HEK293 (cell line): ENCODE results near the gene RSBN1L.
A peak's percentile ranks its signal among the peaks of the same experiment; 100 is the strongest.
"Not testable (repeated sequence)": the region's sequence is repeated elsewhere in the genome, so short reads cannot be mapped to it uniquely, and the experiment has no call there.

Experiments
- CTCF ChIA-PET: fragments of 350-600 bp; formaldehyde crosslinking; extraction: SDS; loops from one replicate; lab custom pipeline; 2021; ENCODE audit warnings: antibody characterized with exemption; lab: Yijun Ruan, JAX
- POLR2A ChIA-PET: fragments of 300-600 bp; formaldehyde crosslinking; extraction: SDS; loops from one replicate; lab custom pipeline; 2020; ENCODE audit warnings: antibody characterized with exemption, inconsistent platforms; lab: Yijun Ruan, JAX
- H3K27ac ChIP-seq: fragments of 200-500 bp; sonication (Bioruptor generic); 2 replicates; pipeline ENCODE4 v1.5.1; 2014; ENCODE audit warnings: low read depth, low read length, control low read depth, inconsistent platforms; ENCODE audit errors: extremely low read depth
- H3K36me3 ChIP-seq, 2 experiments: fragments of 200-500 bp in 1 of 2; sonication (Bioruptor generic) in 1 of 2; 1 replicate in 1 of 2; 2 replicates in 1 of 2; pipeline ENCODE4 v1.5.1; 2014 to 2017; ENCODE audit warnings: inconsistent platforms in 2 of 2, low read length in 2 of 2; ENCODE audit not compliant: control insufficient read depth in 2 of 2, insufficient read depth in 1 of 2
- H3K4me1 ChIP-seq: fragments of 200-500 bp; sonication (Bioruptor generic); 2 replicates; pipeline ENCODE4 v1.5.1; 2014; ENCODE audit warnings: mild to moderate bottlenecking, low read length, inconsistent platforms; ENCODE audit not compliant: control insufficient read depth, insufficient read depth
- H3K4me3 ChIP-seq: 2 replicates; pipeline ENCODE4 v1.5.1; 2011; ENCODE audit warnings: low read depth, mild to moderate bottlenecking, control low read depth, low read length, moderate library complexity
- H3K9me3 ChIP-seq: fragments of 200-500 bp; sonication (Bioruptor generic); 2 replicates; pipeline ENCODE4 v1.5.1; 2014; ENCODE audit warnings: low read depth, low read length, inconsistent platforms; ENCODE audit not compliant: control insufficient read depth, insufficient read depth
- BCL11B ChIP-seq: fragments of 450-650 bp; formaldehyde crosslinking; IDR thresholded peaks from 2 replicates; pipeline ENCODE4 v1.5.1; 2016; ENCODE audit warnings: low read depth, missing biosample characterization, missing genetic modification characterization
- GLIS1 ChIP-seq: fragments of 450-650 bp; formaldehyde crosslinking; IDR thresholded peaks from 2 replicates; pipeline ENCODE4 v1.5.1; 2016; ENCODE audit warnings: missing biosample characterization, missing genetic modification characterization
- GLIS2 ChIP-seq: fragments of 450-650 bp; formaldehyde crosslinking; IDR thresholded peaks from 2 replicates; pipeline ENCODE4 v1.5.1; 2016; ENCODE audit warnings: missing biosample characterization, missing genetic modification characterization
- KLF10 ChIP-seq: fragments of 450-650 bp; IDR thresholded peaks from 2 replicates; pipeline ENCODE4 v1.5.1; 2018; ENCODE audit warnings: missing biosample characterization, mild to moderate bottlenecking, missing genetic modification characterization
- PRDM1 ChIP-seq: fragments of 450-650 bp; formaldehyde crosslinking; IDR thresholded peaks from 2 replicates; pipeline ENCODE4; 2016; ENCODE audit warnings: missing biosample characterization, missing genetic modification characterization
- ZBTB17 ChIP-seq: fragments of 450-650 bp; formaldehyde crosslinking; IDR thresholded peaks from 2 replicates; pipeline ENCODE4 v1.5.1; 2016; ENCODE audit warnings: missing biosample characterization, missing genetic modification characterization
- ZBTB7A ChIP-seq: fragments of 450-650 bp; formaldehyde crosslinking; IDR thresholded peaks from 2 replicates; pipeline ENCODE4 v1.5.1; 2016; ENCODE audit warnings: low read depth, missing biosample characterization, missing genetic modification characterization
- ZNF248 ChIP-seq: fragments of 450-650 bp; formaldehyde crosslinking; IDR thresholded peaks from 2 replicates; pipeline ENCODE4 v1.5.1; 2017; ENCODE audit warnings: missing biosample characterization, missing genetic modification characterization
- ZNF366 ChIP-seq: fragments of 450-650 bp; formaldehyde crosslinking; conservative IDR thresholded peaks from 2 replicates; pipeline ENCODE4 v1.5.1; 2016; ENCODE audit warnings: missing biosample characterization, missing genetic modification characterization
- ZNF610 ChIP-seq: fragments of 450-650 bp; formaldehyde crosslinking; IDR thresholded peaks from 2 replicates; pipeline ENCODE4 v1.5.1; 2016; ENCODE audit warnings: missing biosample characterization, missing genetic modification characterization, borderline replicate concordance
- ZNF654 ChIP-seq: fragments of 450-650 bp; formaldehyde crosslinking; IDR thresholded peaks from 2 replicates; pipeline ENCODE4 v1.5.1; 2016; ENCODE audit warnings: low read depth, missing biosample characterization, missing genetic modification characterization
- ZNF660 ChIP-seq: fragments of 450-650 bp; IDR thresholded peaks from 2 replicates; pipeline ENCODE4 v1.5.1; 2018; ENCODE audit warnings: missing biosample characterization, mild to moderate bottlenecking, missing genetic modification characterization
- ZNF777 ChIP-seq: fragments of 450-650 bp; formaldehyde crosslinking; IDR thresholded peaks from 2 replicates; pipeline ENCODE4 v1.5.1; 2017; ENCODE audit warnings: missing biosample characterization, missing genetic modification characterization, borderline replicate concordance
- ZSCAN30 ChIP-seq: fragments of 450-650 bp; IDR thresholded peaks from 2 replicates; pipeline ENCODE4 v1.5.1; 2018; ENCODE audit warnings: missing biosample characterization, mild to moderate bottlenecking, missing genetic modification characterization, moderate library complexity
- TF ChIP-seq, protein P1 (sequence below): fragments of 450-650 bp; formaldehyde crosslinking; IDR thresholded peaks from 2 replicates; pipeline ENCODE4 v1.5.1; 2016; ENCODE audit warnings: missing biosample characterization, missing genetic modification characterization
- TF ChIP-seq, protein P2 (sequence below): fragments of 450-650 bp; formaldehyde crosslinking; IDR thresholded peaks from 2 replicates; pipeline ENCODE4 v1.5.1; 2016; ENCODE audit warnings: missing biosample characterization, missing genetic modification characterization

Gene RSBN1L

DNA sequence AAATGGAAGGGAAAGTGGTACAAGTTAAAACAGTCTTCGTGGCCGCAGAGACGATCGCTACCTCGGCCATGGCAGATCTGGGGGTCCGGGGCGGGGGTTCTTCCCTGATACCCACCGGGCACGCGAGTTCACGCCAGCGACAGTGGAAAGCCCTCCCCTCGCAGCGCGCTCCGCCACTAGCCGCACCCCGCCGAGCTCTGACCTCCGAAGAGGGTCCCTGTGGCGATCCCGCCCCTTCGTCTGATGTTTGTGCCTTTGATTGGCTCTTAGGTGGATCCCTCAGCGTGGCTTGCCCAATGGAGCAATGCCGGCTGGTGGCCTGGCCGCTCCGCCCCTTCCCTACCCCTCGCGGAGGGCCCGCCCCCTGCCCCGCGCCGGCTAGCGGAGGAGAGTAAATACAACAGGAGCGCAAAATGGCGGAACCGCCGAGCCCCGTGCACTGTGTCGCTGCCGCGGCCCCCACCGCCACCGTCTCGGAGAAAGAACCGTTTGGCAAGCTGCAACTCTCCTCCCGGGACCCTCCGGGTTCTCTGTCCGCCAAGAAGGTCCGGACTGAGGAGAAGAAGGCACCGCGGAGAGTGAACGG, at the start of gene RSBN1L (continued):
- peak; percentile 34 for TF ChIP-seq ZBTB17 (tag by site-specific recombination)
- TF ChIP-seq GLIS1 = peak; percentile 88
- TF ChIP-seq ZSCAN30 (tag by site-specific recombination) = 0 out of 2 replicates have a peak, but pooled peaks have one; percentile 6
- TF ChIP-seq KLF10 (tag by site-specific recombination) = peak; percentile 93
- TF ChIP-seq GLIS2 (tag by site-specific recombination) = peak; percentile 99
- TF ChIP-seq, protein P1, sequence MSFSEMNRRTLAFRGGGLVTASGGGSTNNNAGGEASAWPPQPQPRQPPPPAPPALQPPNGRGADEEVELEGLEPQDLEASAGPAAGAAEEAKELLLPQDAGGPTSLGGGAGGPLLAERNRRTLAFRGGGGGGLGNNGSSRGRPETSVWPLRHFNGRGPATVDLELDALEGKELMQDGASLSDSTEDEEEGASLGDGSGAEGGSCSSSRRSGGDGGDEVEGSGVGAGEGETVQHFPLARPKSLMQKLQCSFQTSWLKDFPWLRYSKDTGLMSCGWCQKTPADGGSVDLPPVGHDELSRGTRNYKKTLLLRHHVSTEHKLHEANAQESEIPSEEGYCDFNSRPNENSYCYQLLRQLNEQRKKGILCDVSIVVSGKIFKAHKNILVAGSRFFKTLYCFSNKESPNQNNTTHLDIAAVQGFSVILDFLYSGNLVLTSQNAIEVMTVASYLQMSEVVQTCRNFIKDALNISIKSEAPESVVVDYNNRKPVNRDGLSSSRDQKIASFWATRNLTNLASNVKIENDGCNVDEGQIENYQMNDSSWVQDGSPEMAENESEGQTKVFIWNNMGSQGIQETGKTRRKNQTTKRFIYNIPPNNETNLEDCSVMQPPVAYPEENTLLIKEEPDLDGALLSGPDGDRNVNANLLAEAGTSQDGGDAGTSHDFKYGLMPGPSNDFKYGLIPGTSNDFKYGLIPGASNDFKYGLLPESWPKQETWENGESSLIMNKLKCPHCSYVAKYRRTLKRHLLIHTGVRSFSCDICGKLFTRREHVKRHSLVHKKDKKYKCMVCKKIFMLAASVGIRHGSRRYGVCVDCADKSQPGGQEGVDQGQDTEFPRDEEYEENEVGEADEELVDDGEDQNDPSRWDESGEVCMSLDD (tag by site-specific recombination) = peak; percentile 82
- TF ChIP-seq ZBTB7A (tag by site-specific recombination) = peak; percentile 17; the same call in 1 of the 2 replicates

DNA sequence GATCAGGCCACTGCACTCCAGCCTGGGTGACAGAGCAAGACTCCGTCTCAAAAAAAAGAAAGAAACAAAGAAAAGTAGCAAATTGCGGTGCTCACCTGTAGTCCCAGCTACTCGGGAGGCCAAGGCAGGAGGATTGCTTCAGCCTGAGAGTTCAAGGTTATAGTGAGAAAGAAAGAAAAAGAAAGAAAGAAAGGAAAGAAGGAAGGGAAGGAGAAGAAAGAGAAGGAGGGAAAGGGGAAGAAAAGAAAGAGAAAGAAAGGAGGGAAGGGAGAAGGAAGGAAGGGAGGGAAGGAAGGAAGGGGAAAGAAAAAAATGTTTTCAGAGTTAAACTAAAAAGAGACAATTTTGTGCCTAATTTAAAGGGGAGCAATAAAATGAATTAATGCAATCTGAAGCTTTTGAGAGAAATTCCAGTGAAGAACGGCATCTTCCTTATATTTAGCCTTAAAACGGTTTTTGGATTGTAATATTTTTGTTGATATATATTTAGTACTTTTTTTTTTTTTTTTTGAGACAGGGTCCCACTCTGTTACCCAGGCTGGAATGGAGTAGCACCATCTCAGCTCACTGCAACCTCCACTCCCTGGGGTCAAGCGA, 47.4 kb upstream of the RSBN1L start:
- ChIA-PET CTCF (interaction anchor here (0.6 kb wide), 2 partner anchors 35 to 346 kb away, joined by 3 to 6 read pairs; no protein-coding TSS in a partner anchor), POLR2A (no interaction called here)
- H3K36me3 ChIP-seq = peaks cover 15% of the 10 kb centered on the region in 2 experiments; a peak in 2 of 3 replicates

DNA sequence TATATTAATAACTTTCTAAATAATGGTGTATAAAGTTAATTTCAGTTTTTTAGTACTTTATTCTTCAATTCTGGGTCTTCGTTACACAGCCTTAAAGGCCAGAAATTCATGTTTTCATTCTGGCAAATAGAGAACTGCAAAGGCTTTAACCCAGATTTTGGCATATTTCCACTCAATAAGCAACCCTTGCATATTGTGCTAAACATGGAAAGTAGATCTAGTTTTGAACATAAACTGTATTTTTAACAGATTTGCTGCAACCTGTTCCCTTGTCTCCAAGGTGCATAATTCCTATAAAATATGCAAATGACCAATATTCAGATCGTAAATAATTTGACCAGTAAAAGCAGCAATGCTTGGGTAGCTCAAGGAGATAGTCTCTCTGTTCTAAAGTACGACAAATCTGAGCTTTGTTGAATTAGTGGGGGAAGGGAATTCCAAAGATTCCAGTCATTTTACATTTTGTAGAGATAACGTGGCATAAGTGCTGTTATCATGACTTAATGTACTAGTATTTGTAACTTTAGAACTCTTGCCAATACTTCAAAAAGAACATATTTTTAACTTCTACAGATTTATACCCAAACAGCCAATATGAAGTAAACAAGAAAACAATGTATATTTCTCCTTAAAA, 46.4 kb upstream of the RSBN1L start:
- ChIA-PET POLR2A (interaction anchor here (0.6 to 1.1 kb wide), 2 partner anchors 46 to 305 kb away, joined by 3 read pairs; partner anchors contain the start of gene RSBN1L), CTCF (interaction anchor here (0.6 to 1.5 kb wide), 4 partner anchors 18 to 286 kb away, joined by 3 to 6 read pairs (median 4); no protein-coding TSS in a partner anchor)
- Histone ChIP-seq H3K27ac (no peak overlapping the region), H3K9me3 (no peaks in the 10 kb centered on the region), H3K36me3 (peaks cover 10 to 13% of the 10 kb centered on the region in 2 experiments; a peak in 2 of 3 replicates), H3K4me1 (no peaks in the 10 kb centered on the region), H3K4me3 (no peak overlapping the region)
- TF ChIP-seq ZNF777 (tag by site-specific recombination) = no peak
- TF ChIP-seq ZNF248 = no peak

More for the DNA sequence above, 47.4 kb upstream of the RSBN1L start:
- Histone ChIP-seq H3K4me1 (no peaks in the 10 kb centered on the region), H3K9me3 (no peaks in the 10 kb centered on the region), H3K27ac (no peak overlapping the region), H3K4me3 (no peak overlapping the region)
- TF ChIP-seq PRDM1 (tag by site-specific recombination) = 0 out of 2 replicates have a peak, but pooled peaks have one; percentile 19
- peak; percentile 79 for TF ChIP-seq ZNF366 (tag by site-specific recombination)
- TF ChIP-seq, protein P2, sequence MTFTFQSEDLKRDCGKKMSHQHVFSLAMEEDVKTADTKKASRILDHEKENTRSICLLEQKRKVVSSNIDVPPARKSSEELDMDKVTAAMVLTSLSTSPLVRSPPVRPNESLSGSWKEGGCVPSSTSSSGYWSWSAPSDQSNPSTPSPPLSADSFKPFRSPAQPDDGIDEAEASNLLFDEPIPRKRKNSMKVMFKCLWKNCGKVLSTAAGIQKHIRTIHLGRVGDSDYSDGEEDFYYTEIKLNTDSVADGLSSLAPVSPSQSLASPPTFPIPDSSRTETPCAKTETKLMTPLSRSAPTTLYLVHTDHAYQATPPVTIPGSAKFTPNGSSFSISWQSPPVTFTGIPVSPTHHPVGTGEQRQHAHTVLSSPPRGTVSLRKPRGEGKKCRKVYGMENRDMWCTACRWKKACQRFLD = no peak

- CTCF ChIA-PET = interaction anchor here (0.5 to 2.5 kb wide), 41 partner anchors 9 to 928 kb away, joined by 3 to 17 read pairs (median 4); partner anchors contain the start of gene RSBN1L
- TF ChIP-seq BCL11B (tag by site-specific recombination) = no peak
- TF ChIP-seq ZNF660 (tag by site-specific recombination) = 0 out of 2 replicates have a peak, but pooled peaks have one; percentile 18
- TF ChIP-seq ZNF654 (tag by site-specific recombination) = peak; percentile 52
- no peak for TF ChIP-seq ZNF610 (tag by site-specific recombination)
- Histone ChIP-seq H3K9me3 (no peaks in the 10 kb centered on the region), H3K4me1 (no peaks in the 10 kb centered on the region), H3K27ac (no peak overlapping the region), H3K4me3 (no peak overlapping the region), H3K36me3 (peaks cover 9 to 10% of the 10 kb centered on the region in 2 experiments; a peak in 2 of 3 replicates)
- POLR2A ChIA-PET = interaction anchor here (0.5 kb wide), 1 partner anchor 115 kb away, joined by 4 read pairs; the partner anchor contains the start of gene PTPN12
Observed at GRCh38 chr7:77651575-77652162, 44.6 kb upstream of the RSBN1L start.

- CTCF ChIA-PET = interaction anchor here (0.8 to 2.5 kb wide), 5 partner anchors 12 to 142 kb away, joined by 3 to 12 read pairs (median 6); no protein-coding TSS in a partner anchor
Observed at GRCh38 chr7:77652826-77653225, 43.4 kb upstream of the RSBN1L start.

More at GRCh38 chr7:77652826-77653225, 43.4 kb upstream of the RSBN1L start:
- H3K36me3 ChIP-seq = peaks cover 9 to 11% of the 10 kb centered on the region in 2 experiments; a peak in 2 of 3 replicates
- POLR2A ChIA-PET, H3K4me1 ChIP-seq, H3K9me3 ChIP-seq, H3K4me3 ChIP-seq, H3K27ac ChIP-seq: not testable (repeated sequence)
